ENCODE measurements around the gene SPTBN4. TPM values are rescaled to one million over a fixed set of nuclear protein-coding genes. Genes with fewer than 3 reads are reported as not detected.
A peak's percentile ranks its signal among the peaks of the same experiment; 100 is the strongest.

Gene SPTBN4
- total RNA-seq = 1 to 10 TPM; 1.3 to 1.6 (median 1.6) TPM

DNA sequence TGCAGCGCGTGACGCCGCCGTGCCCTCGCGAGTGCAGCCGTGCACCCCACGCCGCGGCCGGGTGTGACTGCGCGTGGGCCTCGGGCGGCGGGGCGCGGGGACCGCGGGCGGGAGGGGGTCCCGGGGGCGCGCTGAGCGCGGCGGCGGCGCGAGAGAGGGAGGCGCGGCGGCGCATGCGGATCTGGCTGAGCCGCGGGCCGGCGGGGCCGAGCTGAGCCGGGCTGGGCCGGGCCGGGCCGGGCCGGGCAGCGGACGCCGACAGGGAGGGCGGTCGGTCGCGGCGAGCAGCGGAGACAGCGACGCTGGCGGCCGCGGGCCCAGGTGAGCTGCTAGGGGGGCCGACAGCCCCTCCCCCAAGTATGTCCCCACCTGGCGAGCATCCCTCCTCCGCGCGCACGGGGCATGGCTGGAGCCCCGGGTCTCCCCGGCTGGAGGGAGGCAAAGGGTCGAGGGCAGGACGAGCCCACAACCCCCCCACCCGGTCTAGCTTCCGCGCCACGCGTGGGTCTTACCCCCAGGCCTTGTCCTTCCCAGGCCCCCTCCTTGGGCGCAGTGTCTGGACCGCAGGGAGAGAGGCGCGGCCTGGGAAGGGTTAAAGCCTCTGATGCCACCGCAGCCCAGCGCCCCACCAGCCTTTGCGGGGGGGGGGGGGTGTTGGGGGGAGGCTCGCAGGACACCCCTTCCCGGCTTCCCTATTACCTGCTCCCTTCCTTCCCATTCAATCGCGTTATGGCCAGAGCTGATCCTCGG is at the start of gene SPTBN4:
Gene SPTBN4 (plus strand): TSS at position 17 of the 750 bp plus-strand sequence. CDS start 5,621 bp downstream, outside the sequence.
- Histone ChIP-seq H3K27ac (peak within 1 kb of the TSS; percentile 92 to 97), H3K4me1 (peaks cover 3 to 19% of the 10 kb centered on the region in 2 donors)
- intact Hi-C loops (cut with DNase I; ENCODE audit: low total_unique reads) = no loop called here

DNA sequence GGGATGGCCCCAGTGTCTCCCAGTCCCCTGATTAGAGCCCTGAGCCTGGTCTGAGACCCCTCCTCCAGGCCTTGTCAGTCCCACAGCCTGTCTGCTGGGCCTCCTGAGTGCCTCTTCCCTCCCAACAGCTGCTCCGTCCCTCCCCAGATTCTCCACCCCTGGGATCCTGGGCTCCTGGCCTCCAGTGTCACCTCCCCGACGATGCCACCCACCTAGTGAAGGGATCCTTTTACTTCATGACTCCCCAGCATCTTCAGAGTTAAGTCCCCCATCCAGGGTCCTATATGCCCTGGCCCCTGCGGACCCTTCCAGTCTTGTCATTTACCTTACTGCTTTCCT is 49.2 kb upstream of the SPTBN4 start:
- Histone ChIP-seq H3K36me3 (no peaks in the 10 kb centered on the region), H3K4me1 (peaks cover 2 to 13% of the 10 kb centered on the region in 2 donors), H3K9me3 (no peaks in the 10 kb centered on the region), H3K27ac (peak overlapping the region; percentile 90 to 96), H3K27me3 (no peaks in the 10 kb centered on the region), H3K4me3 (peak overlapping the region in 1 of 3 donors; percentile 34)
- TF ChIP-seq, protein P1, sequence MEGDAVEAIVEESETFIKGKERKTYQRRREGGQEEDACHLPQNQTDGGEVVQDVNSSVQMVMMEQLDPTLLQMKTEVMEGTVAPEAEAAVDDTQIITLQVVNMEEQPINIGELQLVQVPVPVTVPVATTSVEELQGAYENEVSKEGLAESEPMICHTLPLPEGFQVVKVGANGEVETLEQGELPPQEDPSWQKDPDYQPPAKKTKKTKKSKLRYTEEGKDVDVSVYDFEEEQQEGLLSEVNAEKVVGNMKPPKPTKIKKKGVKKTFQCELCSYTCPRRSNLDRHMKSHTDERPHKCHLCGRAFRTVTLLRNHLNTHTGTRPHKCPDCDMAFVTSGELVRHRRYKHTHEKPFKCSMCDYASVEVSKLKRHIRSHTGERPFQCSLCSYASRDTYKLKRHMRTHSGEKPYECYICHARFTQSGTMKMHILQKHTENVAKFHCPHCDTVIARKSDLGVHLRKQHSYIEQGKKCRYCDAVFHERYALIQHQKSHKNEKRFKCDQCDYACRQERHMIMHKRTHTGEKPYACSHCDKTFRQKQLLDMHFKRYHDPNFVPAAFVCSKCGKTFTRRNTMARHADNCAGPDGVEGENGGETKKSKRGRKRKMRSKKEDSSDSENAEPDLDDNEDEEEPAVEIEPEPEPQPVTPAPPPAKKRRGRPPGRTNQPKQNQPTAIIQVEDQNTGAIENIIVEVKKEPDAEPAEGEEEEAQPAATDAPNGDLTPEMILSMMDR (IDR thresholded peaks at IDR 0.05) = no peak
- no peak for TF ChIP-seq POLR2AphosphoS5 (IDR thresholded peaks at IDR 0.05)
- TF ChIP-seq POLR2A (IDR thresholded peaks at IDR 0.05) = no peak
- intact Hi-C loops (cut with DNase I; ENCODE audit: low total_unique reads) = no loop called here
- no peak for DNase-seq (ENCODE audit: low spot score in 2 of 2)

More for the DNA sequence above, at the start of gene SPTBN4:
- Histone ChIP-seq H3K4me3 (peak within 1 kb of the TSS; percentile 61 to 78 (median 78)), H3K9me3 (no peaks in the 10 kb centered on the region), H3K27me3 (no peaks in the 10 kb centered on the region), H3K36me3 (no peaks in the 10 kb centered on the region)
- no peak for DNase-seq (ENCODE audit: low spot score in 2 of 2)
- TF ChIP-seq, protein P1 (IDR thresholded peaks at IDR 0.05) = no peak
- TF ChIP-seq POLR2AphosphoS5 (IDR thresholded peaks at IDR 0.05) = no peak
- TF ChIP-seq POLR2A (IDR thresholded peaks at IDR 0.05) = no peak

DNA sequence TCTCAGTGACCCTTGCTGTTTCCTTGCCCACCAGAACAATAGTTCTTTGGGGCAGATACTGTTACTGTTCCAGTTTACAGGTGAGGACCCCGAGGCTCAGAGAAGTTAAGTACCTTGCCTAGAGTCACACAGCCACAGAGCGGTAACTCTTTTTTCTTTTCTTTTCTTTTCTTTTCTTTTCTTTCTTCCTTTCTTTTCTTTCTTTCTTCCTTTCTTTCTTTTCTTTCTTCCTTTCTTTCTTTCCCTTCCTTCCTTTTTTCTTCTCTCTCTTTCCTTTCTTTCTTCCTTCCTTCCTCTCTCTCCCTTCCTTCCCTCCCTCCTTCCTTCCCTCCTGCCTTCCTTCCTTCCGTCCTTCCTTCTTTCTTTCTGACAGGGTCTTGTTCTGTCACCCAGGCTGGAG is 48.8 kb upstream of the SPTBN4 start:
- H3K27ac ChIP-seq = peak overlapping the region; percentile 90 to 96
- intact Hi-C loops (cut with DNase I; ENCODE audit: low total_unique reads) = no loop called here

DNA sequence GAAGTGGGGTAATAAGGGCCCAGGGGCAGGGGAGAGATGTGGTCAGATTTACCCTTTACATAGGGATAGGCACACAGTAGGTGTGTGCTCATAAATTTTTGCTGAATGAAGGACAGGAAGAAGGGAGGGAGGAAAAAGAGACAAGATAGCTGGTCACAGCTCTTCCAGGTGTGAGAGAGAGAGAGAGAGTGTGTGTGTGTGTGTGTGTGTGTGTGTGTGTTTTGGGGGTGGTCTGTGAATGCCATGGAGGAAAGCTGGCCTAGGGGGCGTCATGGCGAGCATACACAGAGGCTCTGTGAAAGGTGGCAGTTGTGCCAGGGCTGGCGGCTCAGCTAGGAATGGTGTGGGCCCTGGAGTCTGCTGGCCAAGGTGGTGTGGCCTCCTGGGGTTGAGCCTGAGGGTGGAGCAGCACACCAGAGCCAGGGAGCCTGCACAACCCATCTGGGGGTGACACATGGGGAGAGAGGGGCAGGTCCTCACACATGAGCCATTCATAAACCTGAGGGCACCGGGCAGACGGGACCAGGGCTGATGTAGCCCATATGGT is 47.7 kb upstream of the SPTBN4 start:
- H3K36me3 ChIP-seq = no peaks in the 10 kb centered on the region
- H3K9me3 ChIP-seq = no peaks in the 10 kb centered on the region
- H3K4me1 ChIP-seq = peaks cover 6 to 20% of the 10 kb centered on the region in 2 donors
- no peak overlapping the region for H3K4me3 ChIP-seq
- intact Hi-C loops (cut with DNase I; ENCODE audit: low total_unique reads) = no loop called here
- H3K27me3 ChIP-seq = no peaks in the 10 kb centered on the region
- TF ChIP-seq, protein P1 (IDR thresholded peaks at IDR 0.05) = no peak
- TF ChIP-seq POLR2A (IDR thresholded peaks at IDR 0.05) = no peak
- TF ChIP-seq POLR2AphosphoS5 (IDR thresholded peaks at IDR 0.05) = no peak
- peak overlapping the region; percentile 40 to 63 for H3K27ac ChIP-seq
- no peak for DNase-seq (ENCODE audit: low spot score in 2 of 2)

More for the DNA sequence above, 48.8 kb upstream of the SPTBN4 start:
- Histone ChIP-seq H3K27me3 (no peaks in the 10 kb centered on the region), H3K4me3 (no peak overlapping the region), H3K4me1 (peaks cover 5 to 13% of the 10 kb centered on the region in 2 donors), H3K9me3 (no peaks in the 10 kb centered on the region), H3K36me3 (no peaks in the 10 kb centered on the region)
- DNase-seq (ENCODE audit: low spot score in 2 of 2) = no peak
- TF ChIP-seq POLR2AphosphoS5 (IDR thresholded peaks at IDR 0.05) = no peak
- no peak for TF ChIP-seq POLR2A (IDR thresholded peaks at IDR 0.05)
- TF ChIP-seq, protein P1 (IDR thresholded peaks at IDR 0.05) = no peak

DNA sequence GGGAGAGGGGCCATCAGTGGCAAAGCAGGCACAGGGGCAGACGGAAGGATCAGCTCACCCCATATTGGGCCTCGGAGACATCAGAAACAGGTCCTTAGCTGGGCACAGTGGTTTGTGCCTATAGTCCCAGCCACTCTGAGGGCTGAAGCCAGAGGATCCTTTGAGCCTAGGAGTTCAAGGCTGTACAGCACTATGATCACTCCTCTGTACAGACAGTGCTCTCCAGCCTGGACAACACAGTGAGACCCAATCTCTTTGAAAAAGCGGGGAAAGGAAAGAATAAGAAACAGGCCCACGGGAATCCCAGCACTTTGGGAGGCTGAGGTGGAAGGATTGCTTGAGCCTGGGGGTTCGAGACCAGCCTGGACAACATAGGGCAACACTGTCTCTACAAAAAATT is 47.0 kb upstream of the SPTBN4 start:
- H3K4me1 ChIP-seq = peaks cover 6 to 20% of the 10 kb centered on the region in 2 donors
- intact Hi-C loops (cut with DNase I; ENCODE audit: low total_unique reads) = no loop called here
- no peaks in the 10 kb centered on the region for H3K27me3 ChIP-seq
- no peak for DNase-seq (ENCODE audit: low spot score in 2 of 2)
- no peaks in the 10 kb centered on the region for H3K36me3 ChIP-seq
- TF ChIP-seq, protein P1 (IDR thresholded peaks at IDR 0.05) = no peak
- TF ChIP-seq POLR2A (IDR thresholded peaks at IDR 0.05) (no peak), POLR2AphosphoS5 (IDR thresholded peaks at IDR 0.05) (no peak)
- H3K27ac ChIP-seq = peak overlapping the region; percentile 40 to 63
- no peak overlapping the region for H3K4me3 ChIP-seq
- H3K9me3 ChIP-seq = no peaks in the 10 kb centered on the region
